ENCODE data around the gene GBP7.

Gene GBP7

GRCh38 chr1:89112871-89113613, 62.8 kb downstream of the GBP7 start:
- DNase-seq: no peak

- no peak for DNase-seq
Observed at GRCh38 chr1:89104687-89105086, 71.1 kb downstream of the GBP7 start.

- no peak for DNase-seq
Observed at GRCh38 chr1:89104147-89104546, 71.7 kb downstream of the GBP7 start.

- no peak for DNase-seq
Observed at GRCh38 chr1:89102021-89102420, 73.8 kb downstream of the GBP7 start.

- no peak for DNase-seq
Observed at GRCh38 chr1:89100412-89100811, 75.4 kb downstream of the GBP7 start.

GRCh38 chr1:89098857-89099256, 76.9 kb downstream of the GBP7 start:
- DNase-seq: no peak

- no peak for DNase-seq
Observed at GRCh38 chr1:89095737-89096136, 80.1 kb downstream of the GBP7 start.

- no peak for DNase-seq
Observed at GRCh38 chr1:89089962-89090361, 85.8 kb downstream of the GBP7 start.

GRCh38 chr1:89088572-89088971, 87.2 kb downstream of the GBP7 start:
- DNase-seq: no peak

- no peak for DNase-seq
Observed at GRCh38 chr1:89087241-89087640, 88.6 kb downstream of the GBP7 start.

GRCh38 chr1:89085781-89086180, 90.0 kb downstream of the GBP7 start:
- peak in 4 of 6 experiments; percentile 4 to 42 (median 16) for DNase-seq

Measured in stimulated activated naive CD4-positive, alpha-beta T cell (primary cell).